Uterus (tissue), 2 donors: Measurements from ENCODE around the gene TRIP6.

ENCODE experiments used
- CTCF ChIP-seq, 4 experiments: fragments of 200-600 bp in 2 of 4; fragments of 450-650 bp in 2 of 4; sonication (generic) in 2 of 4; IDR thresholded peaks; one replicate each; pipeline ENCODE4 v1.5.1; 2016 to 2019; ENCODE audit warnings: antibody characterized with exemption in 4 of 4, mild to moderate bottlenecking in 2 of 4, moderate library complexity in 1 of 4
- POLR2A ChIP-seq, 2 donors: fragments of 450-650 bp; IDR thresholded peaks; one replicate each; pipeline ENCODE4 v1.6.1; 2016; ENCODE audit warnings: antibody characterized with exemption in 2 of 2, mild to moderate bottlenecking in 1 of 2, moderate library complexity in 1 of 2

- no peak for TF ChIP-seq POLR2A (IDR thresholded peaks at IDR 0.05)
- TF ChIP-seq CTCF (IDR thresholded peaks at IDR 0.05): no peak
Measured at GRCh38 chr7:100911484-100911883, 44.3 kb downstream of the TRIP6 start.
